T-helper 2 cell (primary cell): Measurements from ENCODE around the gene TRIM51.
"Not testable (repeated sequence)": the region's sequence is repeated elsewhere in the genome, so short reads cannot be mapped to it uniquely, and the experiment has no call there.

Source experiments
- DNase-seq, 5 experiments: peaks; one replicate each; pipeline versions ENCODE4 v3.0.0 to v3.0.0-alpha.2; 2012 to 2022
- total RNA-seq, 2 donors: gene quantifications; one replicate each; lab custom pipeline; 2026; lab: John Stamatoyannopoulos, UW

Gene TRIM51
- total RNA-seq = 0 reads per million in 2 donors

- not testable (repeated sequence) for DNase-seq
Observed at GRCh38 chr11:55882997-55883396, at the start of gene TRIM51. Gene TRIM51, plus strand, starts transcription at chr11:55883297. Its CDS starts 2,132 bp downstream, at chr11:55885429.

GRCh38 chr11:55838452-55838851 is 44.6 kb upstream of the TRIM51 start, which contains the start of gene OR5D16:
Gene OR5D16, plus strand, starts transcription at chr11:55838752. Its CDS starts 0 bp downstream, at chr11:55838752.
- no peak for DNase-seq

- DNase-seq = no peak
Observed at GRCh38 chr11:55847453-55847852, 35.6 kb upstream of the TRIM51 start.

GRCh38 chr11:55849037-55849436 is 34.1 kb upstream of the TRIM51 start:
- DNase-seq = no peak

GRCh38 chr11:55852141-55852540 is 31.0 kb upstream of the TRIM51 start:
- DNase-seq = no peak

GRCh38 chr11:55854704-55855103 is 28.4 kb upstream of the TRIM51 start:
- no peak for DNase-seq

GRCh38 chr11:55867354-55867753 is 15.7 kb upstream of the TRIM51 start:
- DNase-seq = not testable (repeated sequence)

- not testable (repeated sequence) for DNase-seq
Observed at GRCh38 chr11:55872731-55873130, 10.4 kb upstream of the TRIM51 start.

GRCh38 chr11:55873146-55873545 is 10.0 kb upstream of the TRIM51 start:
- not testable (repeated sequence) for DNase-seq

- DNase-seq = not testable (repeated sequence)
Observed at GRCh38 chr11:55884995-55885394, 1.9 kb downstream of the TRIM51 start.

- not testable (repeated sequence) for DNase-seq
Observed at GRCh38 chr11:55885481-55885880, 2.4 kb downstream of the TRIM51 start.

GRCh38 chr11:55895216-55895615 is 12.1 kb downstream of the TRIM51 start:
- no peak for DNase-seq

- DNase-seq = no peak
Observed at GRCh38 chr11:55902308-55902707, 19.2 kb downstream of the TRIM51 start.

- DNase-seq = no peak
Observed at GRCh38 chr11:55914482-55914881, 31.4 kb downstream of the TRIM51 start, which contains the start of gene OR5W2. Gene OR5W2, minus strand, starts transcription at chr11:55914582. Its CDS starts 0 bp downstream, at chr11:55914582.

- no peak for DNase-seq
Observed at GRCh38 chr11:55920537-55920936, 37.4 kb downstream of the TRIM51 start.

- DNase-seq = no peak
Observed at GRCh38 chr11:55936300-55936699, 53.2 kb downstream of the TRIM51 start, which contains the start of gene OR5I1. Gene OR5I1, minus strand, starts transcription at chr11:55936400. Its CDS starts 0 bp downstream, at chr11:55936400.
